HG02759 (cell line): ENCODE measurements around the gene TTC29.
"Not testable (repeated sequence)": the region's sequence is repeated elsewhere in the genome, so short reads cannot be mapped to it uniquely, and the experiment has no call there.

Source experiments
- ATAC-seq: cut with Tn5 transposase; IDR thresholded peaks from one replicate; pipeline ENCODE4 v1.9.1; 2021; ENCODE audit warnings: mild to moderate bottlenecking, moderate library complexity; ENCODE audit not compliant: unreplicated experiment

The TTC29 gene

GRCh38 chr4:146739182-146739581 lies 206.5 kb downstream of the TTC29 start:
- no peak for ATAC-seq

GRCh38 chr4:146723519-146723918 lies 222.1 kb downstream of the TTC29 start:
- not testable (repeated sequence) for ATAC-seq

DNA sequence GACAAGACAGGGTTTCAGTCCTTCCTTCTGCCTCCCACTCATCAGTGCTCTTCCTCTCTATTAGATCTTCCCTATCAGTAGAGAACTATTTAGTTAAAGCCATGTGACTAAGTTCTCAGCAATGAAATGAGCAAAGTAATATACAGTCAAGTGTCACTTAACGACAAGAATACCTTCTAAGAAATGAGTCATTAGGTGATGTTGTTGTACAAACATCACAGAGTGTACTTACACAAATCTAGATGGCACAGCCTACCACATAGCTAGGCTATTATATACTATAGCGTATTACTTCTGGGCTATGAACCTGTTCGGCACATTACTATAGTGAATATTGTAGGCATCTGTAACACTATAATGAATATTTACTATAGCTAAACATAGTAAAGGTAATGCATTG lies 235.7 kb downstream of the TTC29 start:
- no peak for ATAC-seq

DNA sequence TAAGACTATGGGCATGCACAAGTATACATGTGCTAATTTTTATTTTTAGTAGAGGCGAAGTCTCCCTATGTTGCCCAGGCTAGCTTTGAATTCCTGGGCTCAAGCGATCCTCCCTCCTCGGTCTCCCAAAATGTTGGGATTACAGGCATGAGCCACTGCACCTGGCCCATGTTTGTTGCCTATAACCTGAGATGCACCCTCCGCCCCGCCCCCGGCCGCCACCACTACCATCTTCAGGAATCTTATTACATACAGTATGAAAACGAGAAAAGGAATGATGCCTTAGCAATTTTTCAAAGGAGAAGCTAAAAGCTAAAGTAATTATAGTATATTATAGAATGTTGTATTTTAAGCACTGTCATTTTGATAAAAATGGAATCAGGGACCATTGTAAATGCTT lies 245.8 kb downstream of the TTC29 start:
- no peak for ATAC-seq

GRCh38 chr4:146674829-146675570 lies 270.7 kb downstream of the TTC29 start:
- ATAC-seq: no peak

DNA sequence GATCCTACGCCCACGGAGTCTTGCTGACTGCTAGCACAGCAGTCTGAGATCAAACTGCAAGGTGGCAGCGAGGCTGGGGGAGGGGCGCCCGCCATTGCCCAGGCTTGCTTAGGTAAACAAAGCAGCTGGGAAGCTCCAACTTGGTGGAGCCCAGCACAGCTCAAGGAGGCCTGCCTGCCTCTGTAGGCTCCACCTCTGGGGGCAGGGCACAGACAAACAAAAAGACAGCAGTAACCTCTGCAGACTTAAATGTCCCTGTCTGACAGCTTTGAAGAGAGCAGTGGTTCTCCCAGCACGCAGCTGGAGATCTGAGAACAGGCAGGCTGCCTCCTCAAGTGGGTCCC lies 281.7 kb downstream of the TTC29 start:
- not testable (repeated sequence) for ATAC-seq

- no peak for ATAC-seq
These were observed 284.3 kb downstream of the TTC29 start for GRCh38 chr4:146661367-146661766.
